Thyroid gland (tissue), 4 donors: ENCODE data around the gene IRS2. TPM values are rescaled to one million over a fixed set of nuclear protein-coding genes. Genes with fewer than 3 reads are reported as not detected.

ENCODE experiments used
- DNase-seq, 2 donors: peaks; one replicate each; pipeline ENCODE4 v3.0.0-alpha.2; 2019
- H3K27ac ChIP-seq, 3 donors: fragments of 200-600 bp; sonication (generic); 1 replicate in 2 of 3; 2 replicates in 1 of 3; pipeline ENCODE4 v1.5.1; 2016 to 2019; ENCODE audit warnings: mild to moderate bottlenecking in 1 of 3, moderate library complexity in 1 of 3
- H3K27me3 ChIP-seq: fragments of 200-600 bp; sonication (generic); one replicate; pipeline ENCODE4 v1.5.1; 2019
- H3K36me3 ChIP-seq, 2 donors: fragments of 200-600 bp; sonication (generic); one replicate each; pipeline ENCODE4 v1.5.1; 2016 to 2019
- H3K4me1 ChIP-seq, 2 donors: fragments of 200-600 bp; sonication (generic); one replicate each; pipeline ENCODE4 v1.5.1; 2017 to 2019
- H3K4me3 ChIP-seq, 3 donors: fragments of 200-600 bp; sonication (generic); replicated peaks in 1 of 3; 1 replicate in 2 of 3; 2 replicates in 1 of 3; pipeline ENCODE4 v1.5.1; 2016; ENCODE audit warnings: mild to moderate bottlenecking in 1 of 3
- H3K9me3 ChIP-seq: fragments of 200-600 bp; sonication (generic); one replicate; pipeline ENCODE4 v1.5.1; 2017
- POLR2A ChIP-seq, 2 donors: fragments of 450-650 bp; IDR thresholded peaks; one replicate each; pipeline ENCODE4 v1.6.1; 2017; ENCODE audit warnings: antibody characterized with exemption in 2 of 2, mild to moderate bottlenecking in 2 of 2, moderate library complexity in 1 of 2
- WGBS, 2 donors: methylation state at CpG; one replicate each; pipeline ENCODE4 v1.1.5; 2017; 5-methylcytosine and 5-hydroxymethylcytosine counted together
- intact Hi-C: fragments of 100-400 bp; cut with DNase I; formaldehyde crosslinking; loops from one replicate; pipeline ENCODE4 v1.15.1; 2023
- total RNA-seq, 4 donors: library from RNA; depleted of rRNA; stranded (reverse); fragments of >200 nt; gene quantifications; one replicate each; pipeline ENCODE4 v1.2.3, GENCODE V29; 2016
- TF ChIP-seq, protein P1 (sequence below), 6 experiments: fragments of 200-600 bp in 3 of 6; fragments of 450-650 bp in 3 of 6; sonication (generic) in 3 of 6; IDR thresholded peaks; one replicate each; pipeline ENCODE4 v1.5.1; 2016 to 2019; ENCODE audit warnings: antibody characterized with exemption in 6 of 6, mild to moderate bottlenecking in 2 of 6, inconsistent platforms in 1 of 6, moderate library complexity in 1 of 6

The IRS2 gene
- total RNA-seq, 4 donors from 2014 or later: 12.9 to 29.1 (median 17.6) TPM

DNA sequence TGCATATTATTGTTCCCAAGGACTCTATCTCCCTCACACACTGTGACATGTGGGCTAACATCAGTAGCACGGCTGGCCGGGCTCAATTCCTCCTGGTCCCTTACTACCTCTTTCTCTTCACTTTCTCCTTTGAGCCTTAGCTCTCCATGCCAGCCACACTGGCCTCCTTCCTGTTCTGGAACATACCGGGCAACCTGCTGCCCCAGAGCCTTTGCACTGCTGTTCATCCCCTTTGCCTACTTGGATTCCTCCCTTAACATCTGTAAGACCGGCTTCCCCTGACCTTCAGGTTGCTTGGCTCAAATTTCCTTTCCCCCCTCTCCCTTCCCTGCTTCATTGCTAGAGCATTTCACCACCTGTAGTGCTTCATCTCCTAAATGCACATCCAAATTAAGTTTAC, 17.1 kb downstream of the IRS2 start:
- Histone ChIP-seq H3K9me3 (no peaks in the 10 kb centered on the region), H3K4me1 (peaks cover 0 to 14% of the 10 kb centered on the region in 2 donors), H3K27ac (no peak overlapping the region), H3K4me3 (no peak overlapping the region), H3K27me3 (no peaks in the 10 kb centered on the region), H3K36me3 (no peaks in the 10 kb centered on the region)
- TF ChIP-seq, protein P1, sequence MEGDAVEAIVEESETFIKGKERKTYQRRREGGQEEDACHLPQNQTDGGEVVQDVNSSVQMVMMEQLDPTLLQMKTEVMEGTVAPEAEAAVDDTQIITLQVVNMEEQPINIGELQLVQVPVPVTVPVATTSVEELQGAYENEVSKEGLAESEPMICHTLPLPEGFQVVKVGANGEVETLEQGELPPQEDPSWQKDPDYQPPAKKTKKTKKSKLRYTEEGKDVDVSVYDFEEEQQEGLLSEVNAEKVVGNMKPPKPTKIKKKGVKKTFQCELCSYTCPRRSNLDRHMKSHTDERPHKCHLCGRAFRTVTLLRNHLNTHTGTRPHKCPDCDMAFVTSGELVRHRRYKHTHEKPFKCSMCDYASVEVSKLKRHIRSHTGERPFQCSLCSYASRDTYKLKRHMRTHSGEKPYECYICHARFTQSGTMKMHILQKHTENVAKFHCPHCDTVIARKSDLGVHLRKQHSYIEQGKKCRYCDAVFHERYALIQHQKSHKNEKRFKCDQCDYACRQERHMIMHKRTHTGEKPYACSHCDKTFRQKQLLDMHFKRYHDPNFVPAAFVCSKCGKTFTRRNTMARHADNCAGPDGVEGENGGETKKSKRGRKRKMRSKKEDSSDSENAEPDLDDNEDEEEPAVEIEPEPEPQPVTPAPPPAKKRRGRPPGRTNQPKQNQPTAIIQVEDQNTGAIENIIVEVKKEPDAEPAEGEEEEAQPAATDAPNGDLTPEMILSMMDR (IDR thresholded peaks at IDR 0.05): no peak
- no peak for TF ChIP-seq POLR2A (IDR thresholded peaks at IDR 0.05)
- no peak for DNase-seq
- WGBS, 2 donors: 86 to 96% methylated on average over 4 of the region's 4 CpGs
- intact Hi-C loops: no loop called here

DNA sequence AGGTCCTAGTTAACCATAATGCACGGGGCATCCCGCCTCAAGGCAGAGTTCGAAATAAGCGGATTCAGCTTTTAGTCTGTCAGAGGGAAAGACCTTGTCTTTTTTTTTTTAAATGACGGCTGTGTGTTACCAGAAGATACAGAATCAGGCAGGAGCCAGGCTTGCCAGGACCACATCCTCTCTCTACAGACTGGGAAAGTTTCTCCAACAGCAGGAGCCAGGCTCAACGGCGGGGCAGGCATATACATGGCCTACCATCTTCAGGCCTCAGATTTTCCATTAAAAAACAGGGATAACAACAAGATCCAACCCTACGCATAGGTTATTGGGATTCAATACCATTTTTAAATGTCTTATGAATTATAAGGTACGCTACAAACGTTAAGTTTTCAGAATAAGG, 17.8 kb downstream of the IRS2 start:
- no peaks in the 10 kb centered on the region for H3K9me3 ChIP-seq
- WGBS, 2 donors: 96% methylated on average over 10 of the region's 10 CpGs
- H3K36me3 ChIP-seq: no peaks in the 10 kb centered on the region
- no peak for DNase-seq
- TF ChIP-seq, protein P1 (IDR thresholded peaks at IDR 0.05): no peak
- TF ChIP-seq POLR2A (IDR thresholded peaks at IDR 0.05): no peak
- no peak overlapping the region for H3K4me3 ChIP-seq
- peaks cover 0 to 18% of the 10 kb centered on the region in 2 donors for H3K4me1 ChIP-seq
- no peaks in the 10 kb centered on the region for H3K27me3 ChIP-seq
- intact Hi-C loops: no loop called here
- no peak overlapping the region for H3K27ac ChIP-seq

DNA sequence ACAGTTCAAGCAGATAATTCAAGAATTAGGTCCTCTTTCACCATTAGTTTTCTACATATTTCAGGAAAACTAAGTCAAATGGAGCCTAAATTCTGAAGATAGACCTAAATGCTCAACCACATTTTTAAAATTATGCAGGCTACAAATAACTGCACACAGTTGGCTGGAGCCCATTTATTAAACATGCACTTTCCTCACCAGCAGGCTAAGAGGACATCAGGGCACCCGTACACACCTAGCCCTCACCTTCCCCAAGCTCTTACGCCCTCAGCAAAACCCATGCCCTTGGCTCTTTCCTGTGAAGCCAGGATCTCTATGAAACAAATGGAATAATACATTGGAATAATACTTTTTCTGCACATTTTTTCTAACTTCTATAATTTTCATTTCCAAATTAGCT, 18.2 kb downstream of the IRS2 start:
- WGBS, 2 donors: 99% methylated on average over 2 of the region's 2 CpGs
- Histone ChIP-seq H3K4me1 (peaks cover 0 to 18% of the 10 kb centered on the region in 2 donors), H3K4me3 (no peak overlapping the region), H3K9me3 (no peaks in the 10 kb centered on the region), H3K27ac (no peak overlapping the region), H3K27me3 (no peaks in the 10 kb centered on the region), H3K36me3 (no peaks in the 10 kb centered on the region)
- intact Hi-C loops: no loop called here
- no peak for DNase-seq
- TF ChIP-seq, protein P1 (IDR thresholded peaks at IDR 0.05): no peak
- no peak for TF ChIP-seq POLR2A (IDR thresholded peaks at IDR 0.05)

DNA sequence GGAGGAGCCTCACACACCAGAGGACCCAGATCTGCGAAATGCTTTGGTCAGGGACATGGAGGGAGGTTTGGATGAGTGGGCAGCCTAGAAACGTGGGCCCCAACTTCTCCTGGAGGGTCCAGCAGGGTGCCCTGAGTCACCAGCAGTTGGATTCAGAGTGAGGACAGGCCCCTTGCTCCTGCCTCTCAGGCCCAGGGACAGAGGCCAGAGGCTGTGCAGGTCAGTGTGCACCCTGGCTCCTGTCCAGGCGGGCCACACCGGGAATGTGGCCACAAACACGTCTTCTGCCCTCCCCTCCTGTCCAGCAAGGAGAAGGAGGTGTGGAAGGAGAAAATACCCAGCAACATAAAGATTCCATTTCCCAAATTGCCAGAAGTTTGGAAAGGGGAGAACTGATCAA, 19.4 kb downstream of the IRS2 start:
- no peak for DNase-seq
- whole genome bisulfite sequencing, 2 donors: 60 to 73% methylated on average over 5 of the region's 5 CpGs

DNA sequence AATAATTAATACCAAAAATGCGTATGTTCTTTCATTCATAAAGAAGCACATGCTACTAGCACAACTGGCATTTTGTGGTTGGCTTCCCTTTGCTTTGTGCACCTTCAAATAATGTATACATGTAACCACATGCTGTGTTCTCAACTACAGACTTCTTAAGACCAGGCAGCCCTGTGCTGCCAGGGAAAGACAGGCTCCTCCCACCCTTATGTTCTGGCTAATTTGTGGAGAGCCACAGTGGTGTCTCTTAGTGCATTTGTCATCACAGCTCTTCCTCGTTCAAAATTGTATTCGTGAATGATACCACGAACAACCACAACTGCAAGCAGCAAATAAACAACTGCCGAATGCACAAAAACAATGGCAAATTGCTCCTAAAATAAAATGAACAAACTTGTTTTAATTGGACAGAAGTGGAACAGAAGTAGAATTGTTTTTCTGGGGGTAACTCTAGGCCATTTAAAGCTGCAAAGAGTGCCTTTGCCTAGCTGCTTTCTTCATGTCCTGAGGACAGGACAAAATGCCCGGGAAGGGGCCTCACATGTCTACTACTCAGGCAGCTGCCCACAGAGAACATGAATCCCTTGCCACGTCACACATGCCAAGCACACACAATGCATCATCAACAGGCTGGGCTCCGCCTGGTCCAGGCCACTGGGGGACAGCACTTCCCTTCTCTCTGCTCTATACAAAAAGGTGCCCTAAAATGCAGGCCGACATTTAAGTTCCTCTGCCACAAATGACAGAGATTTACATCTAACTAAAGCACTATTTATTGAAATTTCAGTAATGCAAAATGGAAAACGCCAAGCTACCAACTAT, 21.7 kb downstream of the IRS2 start:
- Histone ChIP-seq H3K27me3 (no peaks in the 10 kb centered on the region), H3K4me3 (no peak overlapping the region), H3K4me1 (peaks cover 0 to 18% of the 10 kb centered on the region in 2 donors), H3K27ac (no peak overlapping the region), H3K9me3 (no peaks in the 10 kb centered on the region), H3K36me3 (no peaks in the 10 kb centered on the region)
- WGBS, 2 donors: 71 to 76% methylated on average over 8 to 10 of the region's 10 CpGs
- DNase-seq: no peak
- TF ChIP-seq, protein P1 (IDR thresholded peaks at IDR 0.05): no peak
- TF ChIP-seq POLR2A (IDR thresholded peaks at IDR 0.05): no peak
- intact Hi-C loops: no loop called here

More for the DNA sequence above, 19.4 kb downstream of the IRS2 start:
- H3K4me3 ChIP-seq: no peak overlapping the region
- H3K36me3 ChIP-seq: no peaks in the 10 kb centered on the region
- intact Hi-C loops: no loop called here
- H3K9me3 ChIP-seq: no peaks in the 10 kb centered on the region
- no peaks in the 10 kb centered on the region for H3K27me3 ChIP-seq
- no peak for TF ChIP-seq POLR2A (IDR thresholded peaks at IDR 0.05)
- TF ChIP-seq, protein P1 (IDR thresholded peaks at IDR 0.05): no peak
- no peak overlapping the region for H3K27ac ChIP-seq
- peaks cover 0 to 18% of the 10 kb centered on the region in 2 donors for H3K4me1 ChIP-seq
